NT2/D1 (cell line): Measurements from ENCODE around the gene GASK1A.

Source experiments
- SUZ12 ChIP-seq: IDR thresholded peaks from 2 replicates; pipeline ENCODE4 v1.6.1; 2011; ENCODE audit not compliant: insufficient read length, insufficient read depth; ENCODE audit errors: extremely low read depth
- YY1 ChIP-seq: IDR thresholded peaks from 2 replicates; pipeline ENCODE4 v1.6.1; 2011; ENCODE audit not compliant: insufficient read length, insufficient read depth

DNA sequence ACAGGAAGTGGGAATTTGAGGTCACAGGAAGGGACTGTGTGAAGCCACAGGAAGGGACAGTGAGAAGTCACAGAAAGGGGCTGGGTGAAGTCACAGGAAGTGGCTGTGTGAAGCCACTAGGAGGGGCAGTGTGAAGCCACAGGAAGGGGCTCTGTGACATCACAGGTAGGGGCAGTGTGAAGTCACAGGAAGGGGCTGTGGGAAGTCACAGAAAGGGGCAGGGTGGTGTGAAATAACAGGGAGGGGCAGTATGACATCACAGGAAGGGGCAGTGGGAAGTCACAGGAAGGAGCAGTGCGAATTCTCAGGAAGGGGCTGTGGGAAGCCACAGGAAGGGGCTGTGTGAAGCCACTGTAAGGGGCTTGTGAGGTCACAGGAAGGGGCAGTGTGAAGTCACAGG lies 35.8 kb downstream of the GASK1A start:
- TF ChIP-seq YY1 (no peak), SUZ12 (no peak)
